A673 (cell line): ENCODE data around the gene DNM1.

Experiments
- CTCF ChIP-seq: fragments of 300-800, 200-600 bp; sonication (generic); conservative IDR thresholded peaks from 2 replicates; pipeline ENCODE4 v1.5.1; 2017; ENCODE audit warnings: low read depth, mild to moderate bottlenecking, antibody characterized with exemption, low read length, moderate library complexity, mixed read lengths
- EZH2 ChIP-seq: fragments of 200-600 bp; sonication (generic); IDR thresholded peaks from 2 replicates; pipeline ENCODE4 v1.6.1; 2017; ENCODE audit warnings: borderline replicate concordance, low read depth, mild to moderate bottlenecking, mixed read lengths, antibody characterized with exemption, low read length; ENCODE audit not compliant: poor library complexity, severe bottlenecking

DNA sequence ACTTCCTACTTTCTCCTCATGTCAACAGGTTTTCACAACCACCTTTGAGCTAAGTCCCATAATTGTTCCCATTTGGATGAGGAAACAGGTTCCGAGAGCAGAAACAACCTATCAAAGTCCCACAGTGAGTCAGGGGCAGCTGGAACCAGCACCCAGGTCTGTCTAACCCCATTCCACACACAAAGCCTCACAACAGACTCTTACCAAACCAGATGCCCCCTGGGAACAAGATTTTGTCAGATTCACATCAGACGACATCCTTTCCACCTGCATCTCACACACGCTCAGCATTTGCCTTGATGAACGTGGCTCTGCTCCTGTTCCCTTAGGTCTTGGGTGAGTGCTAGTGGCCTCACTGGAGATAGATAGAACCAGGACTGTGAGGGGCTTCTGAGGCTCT is 89.9 kb downstream of the DNM1 start:
- TF ChIP-seq CTCF (no peak), EZH2 (no peak)
